SK-N-SH (cell line): Measurements from ENCODE around the gene BTBD9. TPM values are rescaled to one million over a fixed set of nuclear protein-coding genes. Genes with fewer than 3 reads are reported as not detected.

ENCODE experiments used
- CTCF ChIA-PET: fragments of 300-600, 350-600 bp; formaldehyde crosslinking; extraction: SDS; loops from one replicate; lab custom pipeline; 2021; lab: Yijun Ruan, JAX
- POLR2A ChIA-PET: fragments of 350-600 bp; sonication (Branson Sonifier 250); formaldehyde crosslinking; extraction: SDS; loops from one replicate; lab custom pipeline; 2020; ENCODE audit warnings: antibody characterized with exemption, inconsistent platforms; lab: Yijun Ruan, JAX
- DNase-seq: peaks from one replicate; pipeline ENCODE4 v3.0.0; 2012
- H2AFZ ChIP-seq: fragments of 200-600 bp; sonication (generic); 2 replicates; pipeline ENCODE4 v1.8.1; 2016; ENCODE audit warnings: antibody characterized with exemption, mild to moderate bottlenecking, low read depth
- H3F3A ChIP-seq: fragments of 200-600 bp; sonication (generic); replicated peaks from 2 replicates; pipeline ENCODE3; 2016; ENCODE audit warnings: antibody characterized with exemption, mild to moderate bottlenecking; ENCODE audit not compliant: insufficient read depth
- H3K27ac ChIP-seq, 2 experiments: fragments of 200-500 bp in 1 of 2; fragments of 200-600 bp in 1 of 2; sonication (Bioruptor generic) in 1 of 2; sonication (generic), shearing (Covaris generic) in 1 of 2; 2 replicates each; pipeline versions ENCODE4 v1.5.1 to v1.6.1; 2014 to 2016; ENCODE audit warnings: low read depth in 2 of 2, inconsistent platforms in 1 of 2, low read length in 1 of 2, mild to moderate bottlenecking in 1 of 2, mixed read lengths in 1 of 2
- H3K27me3 ChIP-seq: fragments of 200-600 bp; sonication (generic), shearing (Covaris generic); 2 replicates; pipeline ENCODE4 v1.6.1; 2016; ENCODE audit warnings: mixed run types; ENCODE audit not compliant: insufficient read depth
- H3K36me3 ChIP-seq, 2 experiments: fragments of 200-500 bp in 1 of 2; fragments of 200-600 bp in 1 of 2; sonication (Bioruptor generic) in 1 of 2; sonication (generic) in 1 of 2; replicated peaks in 1 of 2; 2 replicates each; pipeline versions ENCODE3 to v1.5.1; 2014 to 2016; ENCODE audit warnings: low read length in 1 of 2, mild to moderate bottlenecking in 1 of 2; ENCODE audit not compliant: insufficient read depth in 2 of 2, control insufficient read depth in 1 of 2
- H3K4me1 ChIP-seq, 2 experiments: fragments of 200-500 bp in 1 of 2; fragments of 200-600 bp in 1 of 2; sonication (Bioruptor generic) in 1 of 2; sonication (generic), shearing (Covaris generic) in 1 of 2; 2 replicates each; pipeline versions ENCODE4 v1.5.1 to v1.6.1; 2014 to 2016; ENCODE audit warnings: low read depth in 1 of 2, low read length in 1 of 2, mixed run types in 1 of 2; ENCODE audit not compliant: insufficient read depth in 2 of 2, control insufficient read depth in 1 of 2
- H3K4me2 ChIP-seq: fragments of 200-600 bp; sonication (generic), shearing (Covaris generic); 2 replicates; pipeline ENCODE4 v1.6.1; 2017; ENCODE audit warnings: mixed run types
- H3K4me3 ChIP-seq, 2 experiments: fragments of 200-500 bp in 1 of 2; fragments of 200-600 bp in 1 of 2; sonication (Bioruptor generic) in 1 of 2; sonication (generic), shearing (Covaris generic) in 1 of 2; 2 replicates each; pipeline versions ENCODE4 v1.5.1 to v1.8.1; 2014 to 2016; ENCODE audit warnings: low read depth in 2 of 2, inconsistent platforms in 1 of 2, low read length in 1 of 2, mild to moderate bottlenecking in 1 of 2, mixed read lengths in 1 of 2, moderate library complexity in 1 of 2
- H3K79me2 ChIP-seq: fragments of 200-600 bp; sonication (generic); 2 replicates; pipeline ENCODE4 v1.8.1; 2017; ENCODE audit warnings: mild to moderate bottlenecking; ENCODE audit not compliant: insufficient read depth
- H3K9ac ChIP-seq: fragments of 200-600 bp; sonication (generic); 2 replicates; pipeline ENCODE4 v1.6.1; 2017; ENCODE audit warnings: mixed run types
- H3K9me2 ChIP-seq: fragments of 200-600 bp; sonication (generic); 2 replicates; pipeline ENCODE4 v1.6.1; 2017; ENCODE audit warnings: mixed run types
- H3K9me3 ChIP-seq: fragments of 200-600 bp; sonication (generic); 2 replicates; pipeline ENCODE4 v1.6.1; 2017; ENCODE audit warnings: mixed run types, mild to moderate bottlenecking, moderate library complexity
- H4K20me1 ChIP-seq: fragments of 200-600 bp; sonication (generic); 2 replicates; pipeline ENCODE4 v1.6.1; 2017; ENCODE audit warnings: mild to moderate bottlenecking, mixed run types; ENCODE audit not compliant: insufficient read depth
- CHD2 ChIP-seq: fragments of 150-350 bp; IDR thresholded peaks from 2 replicates; pipeline ENCODE4 v1.6.1; 2018; ENCODE audit warnings: low read length; ENCODE audit not compliant: partially characterized antibody
- CTCF ChIP-seq: fragments of 200-600 bp; sonication (generic); IDR thresholded peaks from 2 replicates; pipeline ENCODE4 v1.6.1; 2017; ENCODE audit warnings: antibody characterized with exemption, mild to moderate bottlenecking, moderate library complexity
- EP300 ChIP-seq, 2 experiments: IDR thresholded peaks; 2 replicates each; pipeline versions ENCODE4 v1.4.0 to v1.6.1; 2012; ENCODE audit warnings: borderline replicate concordance in 1 of 2, low read depth in 1 of 2, low read length in 1 of 2
- GABPA ChIP-seq: IDR thresholded peaks from 2 replicates; pipeline ENCODE4 v1.4.0; 2012; ENCODE audit warnings: low read depth, mild to moderate bottlenecking
- GATA2 ChIP-seq: sonication (generic); formaldehyde crosslinking; IDR thresholded peaks from 2 replicates; pipeline ENCODE4 v1.5.0; 2020; ENCODE audit warnings: mild to moderate bottlenecking, missing genetic modification reagents
- IRF3 ChIP-seq: fragments of 150-350 bp; IDR thresholded peaks from 2 replicates; pipeline ENCODE4 v1.6.1; 2016; ENCODE audit warnings: mild to moderate bottlenecking, low read depth, low read length
- MAX ChIP-seq: IDR thresholded peaks from 2 replicates; pipeline ENCODE4 v1.4.0; 2012; ENCODE audit warnings: low read depth
- POLR2AphosphoS5 ChIP-seq: IDR thresholded peaks from 2 replicates; pipeline ENCODE4 v1.6.1; 2012; ENCODE audit warnings: low read depth, low read length
- RAD21 ChIP-seq: IDR thresholded peaks from 2 replicates; pipeline ENCODE4 v1.6.1; 2012; ENCODE audit warnings: mild to moderate bottlenecking, low read length
- RCOR1 ChIP-seq: fragments of 150-350 bp; IDR thresholded peaks from 2 replicates; pipeline ENCODE4 v1.6.1; 2017; ENCODE audit warnings: antibody characterized with exemption, low read length
- SIN3A ChIP-seq: IDR thresholded peaks from 2 replicates; pipeline ENCODE4 v1.6.1; 2012; ENCODE audit warnings: low read depth, mild to moderate bottlenecking, low read length, moderate library complexity, borderline replicate concordance
- TAF1 ChIP-seq: IDR thresholded peaks from 2 replicates; pipeline ENCODE4 v1.6.1; 2012; ENCODE audit warnings: low read depth, mild to moderate bottlenecking, low read length, moderate library complexity, borderline replicate concordance
- TCF12 ChIP-seq: IDR thresholded peaks from 2 replicates; pipeline ENCODE4 v1.4.0; 2012
- TEAD4 ChIP-seq: IDR thresholded peaks from 2 replicates; pipeline ENCODE4 v1.4.0; 2012; ENCODE audit warnings: mild to moderate bottlenecking, borderline replicate concordance; ENCODE audit not compliant: insufficient read depth
- YY1 ChIP-seq: IDR thresholded peaks from 2 replicates; pipeline ENCODE4 v1.4.0; 2012; ENCODE audit warnings: low read depth, mild to moderate bottlenecking
- polyA plus RNA-seq, 3 experiments: library from polyadenylated mRNA; depleted of rRNA; stranded (reverse); fragments of >200 nt; gene quantifications; 2 replicates each; pipeline ENCODE4 v1.2.3, GENCODE V29; 2012
- TF ChIP-seq, protein P1 (sequence below): IDR thresholded peaks from 2 replicates; pipeline ENCODE4 v1.4.0; 2012; ENCODE audit warnings: low read depth, borderline replicate concordance

Gene BTBD9
- polyA plus RNA-seq, 1 of the 3 experiments (the other 2 are of a cell fraction), result 2.2 TPM

DNA sequence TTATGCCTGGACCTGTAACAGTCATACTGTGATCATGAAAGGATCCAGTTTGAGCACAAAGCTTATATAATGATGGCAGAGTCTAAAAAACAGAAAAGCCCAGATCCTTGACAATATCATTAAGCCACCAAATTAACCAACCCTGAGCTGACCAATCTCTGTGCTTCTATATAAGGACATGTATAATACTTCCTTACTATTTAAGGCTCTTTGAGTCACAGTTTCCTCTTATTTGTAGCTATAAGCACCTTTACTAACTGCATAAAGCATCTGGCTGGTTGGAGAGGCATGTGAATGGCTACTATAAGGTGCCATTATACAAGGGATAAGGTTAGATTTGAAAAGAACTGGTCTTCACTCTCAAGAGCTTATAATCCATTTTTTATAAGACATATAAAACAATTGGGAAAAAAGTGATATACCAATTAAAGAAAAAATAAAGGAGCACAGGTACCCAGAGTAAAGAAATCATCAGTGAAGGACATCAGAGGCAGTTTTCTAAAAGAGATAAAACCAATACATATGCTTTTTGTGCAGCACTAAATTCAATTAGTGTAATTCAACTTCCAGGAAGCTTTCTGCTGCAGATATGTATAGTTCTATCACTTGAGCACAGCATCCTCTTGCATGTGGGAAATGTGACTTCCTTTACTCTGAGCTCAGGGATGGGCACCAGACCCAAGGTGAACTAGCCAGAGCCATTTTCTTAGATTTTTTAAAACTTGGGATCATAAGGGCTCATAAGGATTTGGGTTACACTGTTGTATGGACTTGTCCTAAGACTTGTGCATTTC is 121.0 kb downstream of the BTBD9 start:
- Histone ChIP-seq H4K20me1 (0 out of 2 replicates have a peak, but pooled peaks cover 5% of the 10 kb centered on the region), H3K27ac (peak overlapping the region in 1 of 2 experiments; percentile 95; a peak in 2 of 4 replicates), H3K9me3 (no peaks in the 10 kb centered on the region), H3K4me2 (no peak overlapping the region), H3K27me3 (no peaks in the 10 kb centered on the region), H3K4me3 (no peak overlapping the region), H2AFZ (no peak overlapping the region), H3F3A (peaks cover 16% of the 10 kb centered on the region), H3K4me1 (peaks cover 8 to 19% of the 10 kb centered on the region in 2 experiments; a peak in 3 of 4 replicates), H3K36me3 (no peaks in the 10 kb centered on the region), H3K9ac (no peak overlapping the region), H3K79me2 (no peaks in the 10 kb centered on the region), H3K9me2 (no peaks in the 10 kb centered on the region)
- CTCF ChIA-PET, result interaction anchor here (1.0 to 6.1 kb wide), 4 partner anchors 8 to 25 kb away, joined by 3 to 25 read pairs (median 4); no protein-coding TSS in a partner anchor
- DNase-seq, result peak; percentile 54
- POLR2A ChIA-PET, result interaction anchor here (0.6 to 0.8 kb wide), 2 partner anchors 49 to 1165 kb away, joined by 3 to 4 read pairs; no protein-coding TSS in a partner anchor
- TF ChIP-seq GATA2 (peak; percentile 73), RCOR1 (peak; percentile 70; the same call in 1 of the 2 replicates), TCF12 (no peak), YY1 (no peak), TEAD4 (no peak), GABPA (no peak), CTCF (no peak), POLR2AphosphoS5 (no peak), RAD21 (no peak), IRF3 (no peak), TAF1 (no peak), EP300 (IDR thresholded peaks at IDR 0.05; ENCODE audit: borderline replicate concordance in 1 of 2, low read depth in 1 of 2, low read length in 1 of 2) (peak in 1 of 2 experiments; percentile 57; a peak in 1 of 4 replicates), MAX (no peak), SIN3A (no peak), CHD2 (peak; percentile 41)
- TF ChIP-seq, protein P1, sequence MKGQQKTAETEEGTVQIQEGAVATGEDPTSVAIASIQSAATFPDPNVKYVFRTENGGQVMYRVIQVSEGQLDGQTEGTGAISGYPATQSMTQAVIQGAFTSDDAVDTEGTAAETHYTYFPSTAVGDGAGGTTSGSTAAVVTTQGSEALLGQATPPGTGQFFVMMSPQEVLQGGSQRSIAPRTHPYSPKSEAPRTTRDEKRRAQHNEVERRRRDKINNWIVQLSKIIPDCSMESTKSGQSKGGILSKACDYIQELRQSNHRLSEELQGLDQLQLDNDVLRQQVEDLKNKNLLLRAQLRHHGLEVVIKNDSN, result no peak
